Cortex of kidney (tissue), 1 donor: ENCODE results near the gene FGFR4.
A peak's percentile ranks its signal among the peaks of the same experiment; 100 is the strongest.

ENCODE experiments used
- DNase-seq: peaks from one replicate; lab custom pipeline; 2025; lab: John Stamatoyannopoulos, UW

The FGFR4 gene

GRCh38 chr5:177132136-177133095 lies 45.7 kb downstream of the FGFR4 start:
- no peak for DNase-seq

GRCh38 chr5:177133096-177133852 lies 46.6 kb downstream of the FGFR4 start, which contains the start of gene NSD1:
NSD1 (plus strand) TSS chr5:177133773; CDS start chr5:177135104, 1,331 bp downstream.
- peak; percentile 45 for DNase-seq

- no peak for DNase-seq
Measured at GRCh38 chr5:177133853-177134696, 47.4 kb downstream of the FGFR4 start.

- DNase-seq, result no peak
Measured at GRCh38 chr5:177134697-177135225, 48.0 kb downstream of the FGFR4 start.

GRCh38 chr5:177140312-177140711 lies 53.6 kb downstream of the FGFR4 start:
- no peak for DNase-seq

GRCh38 chr5:177141496-177141895 lies 54.8 kb downstream of the FGFR4 start:
- no peak for DNase-seq

GRCh38 chr5:177142098-177142611 lies 55.4 kb downstream of the FGFR4 start:
- DNase-seq, result no peak

- DNase-seq, result no peak
Measured at GRCh38 chr5:177142778-177143177, 56.1 kb downstream of the FGFR4 start.

- no peak for DNase-seq
Measured at GRCh38 chr5:177146891-177147638, 60.4 kb downstream of the FGFR4 start.
